D721Med (cell line): ENCODE data around the gene HTR7.

Source experiments
- DNase-seq: peaks from one replicate; pipeline ENCODE4 v3.0.0; 2011; ENCODE audit warnings: low spot score; ENCODE audit not compliant: insufficient read length
- FAIRE-seq: peaks from 2 replicates; lab custom pipeline; 2011; peaks lifted over from hg19 to GRCh38; lab: Jason Lieb, UNC
- CTCF ChIP-seq: IDR thresholded peaks from 2 replicates; pipeline ENCODE4 v1.5.1; 2012; ENCODE audit warnings: mild to moderate bottlenecking, control low read depth; ENCODE audit not compliant: insufficient read depth; ENCODE audit errors: missing control alignments

The HTR7 gene

DNA sequence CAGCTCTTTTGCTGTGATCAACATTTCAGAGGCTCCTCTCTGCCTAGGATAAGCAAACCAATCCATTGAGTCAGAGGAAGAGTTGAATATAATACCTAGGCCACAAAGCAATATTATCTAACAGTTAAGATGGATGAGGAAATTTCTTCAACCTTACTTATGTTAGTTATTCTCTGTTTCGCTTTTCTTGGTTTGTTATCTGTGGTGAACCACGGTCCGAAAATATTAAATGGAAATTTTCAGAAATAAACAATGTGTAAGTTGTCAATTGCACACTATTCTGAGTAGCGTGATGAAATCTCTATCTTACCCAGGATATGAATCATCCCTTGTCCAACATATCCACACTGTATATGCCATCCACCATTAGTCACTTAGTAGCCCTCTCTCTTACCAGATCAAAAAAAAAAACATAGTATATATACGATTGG lies 1.5 kb upstream of the HTR7 start:
- no peak for TF ChIP-seq CTCF
- FAIRE-seq (no peak), DNase-seq (no peak)

- DNase-seq (no peak), FAIRE-seq (no peak)
- no peak for TF ChIP-seq CTCF
Measured at GRCh38 chr10:90858461-90858968, 676 bp upstream of the HTR7 start.

DNA sequence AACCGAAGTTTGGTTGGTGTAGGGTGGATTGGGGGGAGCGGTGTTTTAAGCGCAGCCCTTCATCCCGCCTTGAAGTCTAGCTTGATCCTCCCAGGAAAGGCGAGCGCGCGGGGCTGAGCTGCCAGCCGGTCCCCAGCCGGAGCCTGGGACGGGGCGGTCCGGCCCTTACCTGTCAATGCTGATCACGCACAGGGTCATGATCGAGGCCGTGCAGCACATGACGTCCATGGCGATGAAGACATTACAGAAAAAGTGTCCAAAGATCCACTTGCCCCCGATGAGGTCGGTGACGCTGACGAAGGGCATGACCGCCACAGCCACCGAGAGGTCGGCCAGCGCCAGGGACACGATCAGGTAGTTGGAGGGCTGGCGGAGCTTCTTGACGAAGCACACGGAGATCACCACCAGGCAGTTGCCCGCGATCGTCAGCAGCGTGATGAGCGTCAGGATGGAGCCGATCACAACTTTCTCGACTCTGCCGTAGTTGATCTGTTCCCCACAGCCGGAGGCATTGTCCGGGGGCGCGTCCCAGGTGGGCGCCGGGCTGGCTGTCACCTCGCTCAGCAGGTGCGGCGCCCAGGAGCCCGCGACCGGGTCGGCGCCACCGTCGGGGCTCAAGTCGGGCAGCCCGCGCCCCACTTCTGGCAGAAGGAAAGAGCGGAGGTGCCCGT lies 740 bp downstream of the HTR7 start:
- FAIRE-seq (no peak), DNase-seq (no peak)

GRCh38 chr10:90856261-90856660 lies 1.6 kb downstream of the HTR7 start:
- no peak for DNase-seq
- no peak for TF ChIP-seq CTCF
- FAIRE-seq = no peak

More for the DNA sequence above, 740 bp downstream of the HTR7 start:
- no peak for TF ChIP-seq CTCF

DNA sequence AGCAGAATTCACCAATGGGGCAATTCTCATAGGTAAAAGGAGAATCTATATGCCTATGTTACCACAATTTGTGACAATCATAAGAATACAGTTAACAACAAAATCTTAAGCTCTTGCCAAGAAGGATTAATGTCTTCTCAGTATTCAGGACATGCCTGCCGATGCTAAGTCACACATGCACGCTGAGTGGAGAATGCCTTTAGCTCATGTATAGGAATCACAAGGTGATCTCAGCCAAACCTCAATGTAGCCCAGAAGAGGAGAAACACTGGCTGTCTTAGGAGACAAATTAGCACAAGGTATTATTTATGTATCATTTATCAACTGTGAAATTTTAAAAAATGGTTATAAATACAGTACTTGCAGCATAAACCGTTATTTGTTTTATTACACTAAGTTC lies 2.7 kb downstream of the HTR7 start:
- FAIRE-seq (no peak), DNase-seq (no peak)
- no peak for TF ChIP-seq CTCF

GRCh38 chr10:90849956-90850749 lies 7.7 kb downstream of the HTR7 start:
- FAIRE-seq (no peak), DNase-seq (no peak)
- no peak for TF ChIP-seq CTCF

DNA sequence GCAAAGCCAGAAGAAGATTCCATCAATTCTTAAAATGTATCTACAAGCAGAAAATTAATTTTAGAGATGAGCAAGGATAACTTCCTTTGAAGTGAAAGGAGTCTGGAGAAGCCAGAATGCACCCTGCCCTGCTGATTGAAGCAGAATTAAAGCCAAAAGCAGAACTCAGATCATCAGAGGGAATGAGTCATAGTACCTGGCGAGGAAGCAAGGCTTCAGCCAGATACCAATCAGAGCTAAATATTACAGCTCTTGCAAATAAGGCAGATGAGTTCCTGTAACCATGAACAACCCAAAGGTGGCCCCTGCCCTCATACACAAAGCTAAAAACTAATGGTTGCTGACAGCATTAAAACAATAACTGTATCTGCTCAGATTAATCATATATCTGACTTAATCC lies 10.4 kb downstream of the HTR7 start:
- FAIRE-seq (no peak), DNase-seq (no peak)
- TF ChIP-seq CTCF = no peak
